Endodermal cell (in vitro differentiated cells): ENCODE data around the gene ANKRD7. TPM values are rescaled to one million over a fixed set of nuclear protein-coding genes. Genes with fewer than 3 reads are reported as not detected.
A peak's percentile ranks its signal among the peaks of the same experiment; 100 is the strongest.

Source experiments
- DNase-seq: peaks from one replicate; pipeline ENCODE4 v3.0.0-alpha.2; 2017
- H3K27ac ChIP-seq: 2 replicates; pipeline ENCODE4 v1.5.1; 2013; ENCODE audit warnings: mild to moderate bottlenecking, low read depth, low read length, moderate library complexity
- H3K27me3 ChIP-seq: 2 replicates; pipeline ENCODE4 v1.6.1; 2013; ENCODE audit warnings: mild to moderate bottlenecking, low read length, moderate library complexity; ENCODE audit not compliant: insufficient read depth, control insufficient read depth, poor library complexity, severe bottlenecking
- H3K36me3 ChIP-seq: 2 replicates; pipeline ENCODE4 v1.7.0; 2013; ENCODE audit warnings: mild to moderate bottlenecking, low read length, moderate library complexity; ENCODE audit not compliant: control insufficient read depth, insufficient read depth
- H3K4me1 ChIP-seq: one replicate; pipeline ENCODE4 v1.7.0; 2013; ENCODE audit warnings: low read length; ENCODE audit not compliant: control insufficient read depth, insufficient read depth
- H3K4me3 ChIP-seq: 2 replicates; pipeline ENCODE4 v1.5.1; 2013; ENCODE audit warnings: mild to moderate bottlenecking, low read length, moderate library complexity
- H3K9ac ChIP-seq: 2 replicates; pipeline ENCODE4 v1.6.1; 2013; ENCODE audit warnings: mild to moderate bottlenecking, low read length, moderate library complexity; ENCODE audit not compliant: poor library complexity, severe bottlenecking; ENCODE audit errors: extremely low read depth
- H3K9me3 ChIP-seq: 2 replicates; pipeline ENCODE4 v1.6.1; 2013; ENCODE audit warnings: mild to moderate bottlenecking, low read length, moderate library complexity; ENCODE audit not compliant: control insufficient read depth
- H3K27ac Mint-ChIP-seq: 2 replicates; pipeline ENCODE4 v1.8.0; 2020; ENCODE audit warnings: mixed read lengths
- H3K27me3 Mint-ChIP-seq: 2 replicates; pipeline ENCODE4 v1.8.0; 2021; ENCODE audit warnings: mild to moderate bottlenecking, mixed read lengths; ENCODE audit not compliant: insufficient read depth
- H3K36me3 Mint-ChIP-seq: 2 replicates; pipeline ENCODE4 v1.8.0; 2020; ENCODE audit warnings: low read depth, mixed read lengths
- H3K4me1 Mint-ChIP-seq: 2 replicates; pipeline ENCODE4 v1.8.0; 2020; ENCODE audit warnings: mixed read lengths
- H3K4me3 Mint-ChIP-seq: 2 replicates; pipeline ENCODE4 v1.8.0; 2020; ENCODE audit warnings: mild to moderate bottlenecking, moderate library complexity, mixed read lengths
- H3K9me3 Mint-ChIP-seq: 2 replicates; pipeline ENCODE4 v1.8.0; 2020; ENCODE audit warnings: mild to moderate bottlenecking, mixed read lengths
- CTCF ChIP-seq: fragments of 200-600 bp; sonication (generic); conservative IDR thresholded peaks from 2 replicates; pipeline ENCODE4 v1.5.0; 2021; ENCODE audit warnings: antibody characterized with exemption, mild to moderate bottlenecking
- WGBS, 2 experiments: methylation state at CpG; one replicate each; pipeline versions ENCODE4 v1.1.5 to v1.1.7; 2013; ENCODE audit warnings: missing lambda C conversion rate in 2 of 2, mixed read lengths in 1 of 2; ENCODE audit not compliant: insufficient coverage in 1 of 2, insufficient read length in 1 of 2; 5-methylcytosine and 5-hydroxymethylcytosine counted together
- total RNA-seq, 2 donors: library from RNA; stranded (reverse); fragmentation: NEBNext Ultra II Directional in 1 of 2; extraction: Animal tissue kit (Norgen Biotek cat#: 25700) in 1 of 2; gene quantifications; 2 replicates in 1 of 2; 3 replicates in 1 of 2; pipeline ENCODE4 v1.2.1, GENCODE V29; 2021

Gene ANKRD7
- total RNA-seq, 2 donors from 2014 or later: not detected

DNA sequence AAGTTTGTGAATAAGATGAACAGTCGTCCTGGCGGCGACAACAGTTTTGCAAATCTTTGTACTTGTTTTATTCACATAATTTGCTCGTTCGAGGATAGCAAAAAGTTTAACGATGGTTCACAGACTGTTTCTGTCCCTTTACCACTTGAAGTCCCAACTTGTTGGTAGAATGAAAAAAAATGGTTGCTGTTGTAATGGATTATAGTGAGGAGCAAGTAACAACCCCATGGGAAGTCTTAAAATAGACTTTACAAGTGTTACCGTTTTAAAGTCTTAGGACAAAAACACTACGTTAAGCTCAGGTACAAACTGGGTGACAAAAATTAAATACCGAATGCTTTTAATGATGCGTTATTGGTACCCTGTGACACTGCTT is 40.0 kb upstream of the ANKRD7 start:
- DNase-seq: no peak
- Mint-ChIP-seq H3K36me3 (peaks cover 40% of the 10 kb centered on the region), H3K4me3 (peak overlapping the region; percentile 82), H3K4me1 (peaks cover 21% of the 10 kb centered on the region), H3K27ac (peak overlapping the region; percentile 99), H3K27me3 (no peaks in the 10 kb centered on the region), H3K9me3 (no peaks in the 10 kb centered on the region)
- WGBS, 2 experiments: 14 to 17% methylated on average over 10 of the region's 10 CpGs
- peak overlapping the region; percentile 89 for H3K9ac ChIP-seq
- peak; percentile 1 for TF ChIP-seq CTCF
- peak overlapping the region; percentile 96 for H3K4me3 ChIP-seq
- H3K36me3 ChIP-seq: peaks cover 39% of the 10 kb centered on the region
- peaks cover 5% of the 10 kb centered on the region for H3K9me3 ChIP-seq
- no peaks in the 10 kb centered on the region for H3K27me3 ChIP-seq
- peak overlapping the region; percentile 76 for H3K27ac ChIP-seq
- H3K4me1 ChIP-seq: no peaks in the 10 kb centered on the region

GRCh38 chr7:118185163-118185860 is 39.2 kb upstream of the ANKRD7 start:
- Histone ChIP-seq H3K36me3 (peaks cover 44% of the 10 kb centered on the region), H3K4me3 (peak overlapping the region; percentile 96), H3K27ac (no peak overlapping the region), H3K9me3 (peaks cover 5% of the 10 kb centered on the region), H3K4me1 (no peaks in the 10 kb centered on the region), H3K9ac (peak overlapping the region; percentile 89), H3K27me3 (no peaks in the 10 kb centered on the region)
- Mint-ChIP-seq H3K27me3 (no peaks in the 10 kb centered on the region), H3K9me3 (no peaks in the 10 kb centered on the region), H3K36me3 (peaks cover 46% of the 10 kb centered on the region), H3K27ac (no peak overlapping the region), H3K4me1 (peaks cover 21% of the 10 kb centered on the region), H3K4me3 (peak overlapping the region; percentile 82)
- no peak for DNase-seq
- no peak for TF ChIP-seq CTCF
- WGBS, 2 experiments: 92 to 100% methylated on average over 1 to 5 of the region's 6 CpGs

DNA sequence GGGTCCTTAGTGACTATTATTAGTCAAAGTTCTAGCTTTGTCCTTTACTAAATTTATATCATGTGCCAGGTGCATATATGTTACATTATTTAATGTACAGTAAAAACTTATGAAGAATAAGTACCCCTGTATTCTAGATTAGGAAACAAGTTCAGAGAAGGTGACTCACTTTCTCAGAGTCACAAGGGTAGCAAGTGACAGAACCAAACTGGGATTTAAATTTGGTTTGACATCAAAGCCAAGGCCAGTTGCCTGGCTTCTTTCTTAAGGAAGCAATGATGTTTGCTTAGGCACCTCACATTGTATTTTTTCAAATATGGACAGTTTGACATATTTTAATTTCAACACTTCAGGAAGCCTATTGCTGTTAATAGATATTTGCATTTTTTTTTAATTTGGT is 38.0 kb upstream of the ANKRD7 start:
- DNase-seq: no peak
- H3K36me3 ChIP-seq: peaks cover 55% of the 10 kb centered on the region
- Mint-ChIP-seq H3K27me3 (no peaks in the 10 kb centered on the region), H3K27ac (no peak overlapping the region), H3K9me3 (no peaks in the 10 kb centered on the region), H3K4me1 (peaks cover 21% of the 10 kb centered on the region), H3K4me3 (no peak overlapping the region), H3K36me3 (peaks cover 51% of the 10 kb centered on the region)
- H3K9me3 ChIP-seq: peaks cover 5% of the 10 kb centered on the region
- no peak for TF ChIP-seq CTCF
- no peak overlapping the region for H3K9ac ChIP-seq
- peak overlapping the region; percentile 96 for H3K4me3 ChIP-seq
- H3K4me1 ChIP-seq: no peaks in the 10 kb centered on the region
- H3K27me3 ChIP-seq: no peaks in the 10 kb centered on the region
- H3K27ac ChIP-seq: no peak overlapping the region
